HepG2 (cell line): ENCODE results near the gene TREX2. TPM values are rescaled to one million over a fixed set of nuclear protein-coding genes. Genes with fewer than 3 reads are reported as not detected.

Source experiments
- ATAC-seq: fragments of 200-7000 bp; cut with Tn5 transposase; 3 replicates; pipeline ENCODE4 v1.9.1; 2020; ENCODE audit warnings: mild to moderate bottlenecking, moderate library complexity
- BruUV-seq: library from RNA; stranded (reverse); fragments of 400-500 nt; replicated peaks from 2 replicates; lab custom pipeline; 2021; lab: Mats Ljungman, UMichigan
- CTCF ChIA-PET: fragments of 300-600 bp; formaldehyde crosslinking; extraction: SDS; loops from one replicate; lab custom pipeline; 2021; ENCODE audit warnings: low total read pairs, inconsistent platforms, low intra/inter-chr PET ratio; lab: Yijun Ruan, JAX
- POLR2A ChIA-PET: fragments of 350-600 bp; sonication (Branson Sonifier 250); formaldehyde crosslinking; loops from one replicate; lab custom pipeline; 2020; ENCODE audit warnings: antibody characterized with exemption, inconsistent platforms; lab: Yijun Ruan, JAX
- DNase-seq: peaks from one replicate; pipeline ENCODE4 v3.0.0-alpha.2; 2015; ENCODE audit warnings: low spot score
- FAIRE-seq: peaks from 3 replicates; lab custom pipeline; 2011; peaks lifted over from hg19 to GRCh38; lab: Jason Lieb, UNC
- H2AFZ ChIP-seq: one replicate; pipeline ENCODE4 v1.6.1; 2011; ENCODE audit warnings: low read length, inconsistent platforms
- H3K27ac ChIP-seq: fragments of 300-600 bp; 3 replicates; pipeline ENCODE4 v1.8.0; 2011; ENCODE audit warnings: mixed run types, mild to moderate bottlenecking, mixed read lengths, low read length, inconsistent platforms; ENCODE audit not compliant: insufficient read depth; ENCODE audit errors: extremely low read length
- H3K27me3 ChIP-seq, 2 experiments: fragments of 200-600 bp in 1 of 2; 2 replicates in 1 of 2; 3 replicates in 1 of 2; pipeline versions ENCODE4 v1.6.0 to v1.8.0; 2011; ENCODE audit warnings: low read length in 2 of 2, mild to moderate bottlenecking in 2 of 2, moderate library complexity in 2 of 2, inconsistent platforms in 1 of 2; ENCODE audit not compliant: insufficient read depth in 2 of 2, control insufficient read depth in 1 of 2
- H3K36me3 ChIP-seq, 2 experiments: fragments of 200-600 bp in 1 of 2; replicated peaks in 1 of 2; 2 replicates in 1 of 2; 3 replicates in 1 of 2; pipeline versions ENCODE4 v1.5.1 to v1.8.0; 2011; ENCODE audit warnings: low read length in 2 of 2, inconsistent platforms in 1 of 2; ENCODE audit not compliant: insufficient read depth in 2 of 2, control insufficient read depth in 1 of 2
- H3K4me1 ChIP-seq: 2 replicates; pipeline ENCODE4 v1.5.1; 2012; ENCODE audit warnings: low read length, inconsistent platforms; ENCODE audit not compliant: insufficient read depth
- H3K4me2 ChIP-seq: 2 replicates; pipeline ENCODE4 v1.6.0; 2011; ENCODE audit warnings: low read depth, low read length, inconsistent platforms
- H3K4me3 ChIP-seq, 3 experiments: fragments of 200-600 bp in 1 of 3; sonication (generic), shearing (Covaris generic) in 1 of 3; replicated peaks in 1 of 3; 2 replicates each; pipeline ENCODE4 v1.5.1; 2011 to 2016; ENCODE audit warnings: low read length in 3 of 3, inconsistent platforms in 2 of 3, low read depth in 2 of 3, mild to moderate bottlenecking in 2 of 3, control low read depth in 1 of 3, mixed read lengths in 1 of 3; ENCODE audit not compliant: insufficient read depth in 1 of 3
- H3K79me2 ChIP-seq: one replicate; pipeline ENCODE4 v1.6.1; 2011; ENCODE audit warnings: low read length, inconsistent platforms; ENCODE audit not compliant: insufficient read depth
- H3K9ac ChIP-seq: 2 replicates; pipeline ENCODE4 v1.6.0; 2011; ENCODE audit warnings: mild to moderate bottlenecking, low read depth, low read length, inconsistent platforms; ENCODE audit not compliant: insufficient read depth
- H3K9me3 ChIP-seq: 2 replicates; pipeline ENCODE4 v1.5.1; 2012; ENCODE audit warnings: mild to moderate bottlenecking, low read length
- H4K20me1 ChIP-seq: 2 replicates; pipeline ENCODE4 v1.6.0; 2011; ENCODE audit warnings: inconsistent platforms, mild to moderate bottlenecking, low read length, moderate library complexity; ENCODE audit not compliant: insufficient read depth
- ARHGAP35 ChIP-seq: sonication (generic); formaldehyde crosslinking; IDR thresholded peaks from 2 replicates; pipeline ENCODE4 v1.9.0; 2022; ENCODE audit warnings: mild to moderate bottlenecking, inconsistent platforms, moderate library complexity, missing genetic modification reagents, borderline replicate concordance
- BCL6 ChIP-seq: IDR thresholded peaks from 2 replicates; pipeline ENCODE4 v1.6.1; 2016; ENCODE audit warnings: missing genetic modification reagents, missing compliant biosample characterization
- CBX2 ChIP-seq, 2 experiments: fragments of 200-600 bp in 1 of 2; sonication (generic); formaldehyde crosslinking in 1 of 2; IDR thresholded peaks; 2 replicates each; pipeline versions ENCODE4 v1.7.0 to v1.8.1; 2018 to 2022; ENCODE audit warnings: low read depth in 2 of 2, low read length in 1 of 2, mild to moderate bottlenecking in 1 of 2, missing genetic modification reagents in 1 of 2
- EHMT2 ChIP-seq: fragments of 200-600 bp; sonication (generic); IDR thresholded peaks from 2 replicates; pipeline ENCODE4 v1.7.0; 2017; ENCODE audit warnings: antibody characterized with exemption, low read depth, low read length, borderline replicate concordance
- IRF9 ChIP-seq: sonication (generic); formaldehyde crosslinking; IDR thresholded peaks from 2 replicates; pipeline ENCODE4 v1.8.0; 2022; ENCODE audit warnings: missing genetic modification reagents, mild to moderate bottlenecking, borderline replicate concordance
- MED1 ChIP-seq: sonication (generic); formaldehyde crosslinking; IDR thresholded peaks from 2 replicates; pipeline ENCODE4 v1.4.0; 2020; ENCODE audit warnings: missing genetic modification reagents
- NCOA5 ChIP-seq: sonication (generic); formaldehyde crosslinking; IDR thresholded peaks from 2 replicates; pipeline ENCODE4 v1.4.0; 2020; ENCODE audit warnings: missing genetic modification reagents
- TP53 ChIP-seq: sonication (generic); formaldehyde crosslinking; conservative IDR thresholded peaks from 2 replicates; pipeline ENCODE4 v1.4.0; 2020; ENCODE audit warnings: missing genetic modification reagents
- XBP1 ChIP-seq: sonication (generic); formaldehyde crosslinking; IDR thresholded peaks from 2 replicates; pipeline ENCODE4 v1.5.0; 2020; ENCODE audit warnings: missing genetic modification reagents
- YY1 ChIP-seq: IDR thresholded peaks from 2 replicates; pipeline ENCODE4 v1.6.1; 2011; ENCODE audit warnings: low read length, low read depth, moderate library complexity, mild to moderate bottlenecking; ENCODE audit not compliant: insufficient read depth, insufficient replicate concordance
- ZBTB1 ChIP-seq: sonication (generic); formaldehyde crosslinking; IDR thresholded peaks from 2 replicates; pipeline ENCODE4 v1.4.0; 2020; ENCODE audit warnings: missing genetic modification reagents, borderline replicate concordance
- ZBTB4 ChIP-seq: sonication (generic); formaldehyde crosslinking; IDR thresholded peaks from 2 replicates; pipeline ENCODE4 v1.4.0; 2020; ENCODE audit warnings: missing genetic modification reagents, mild to moderate bottlenecking, borderline replicate concordance
- ZFP36L1 ChIP-seq: sonication (generic); formaldehyde crosslinking; IDR thresholded peaks from 2 replicates; pipeline ENCODE4 v1.8.0; 2022; ENCODE audit warnings: mild to moderate bottlenecking, missing genetic modification reagents, moderate library complexity
- ZNF44 ChIP-seq: sonication (generic); formaldehyde crosslinking; IDR thresholded peaks from 2 replicates; pipeline ENCODE4 v1.5.1; 2020; ENCODE audit warnings: mild to moderate bottlenecking, missing genetic modification reagents
- ZNF557 ChIP-seq: sonication (generic); formaldehyde crosslinking; IDR thresholded peaks from 2 replicates; pipeline ENCODE4 v1.4.0; 2020; ENCODE audit warnings: missing genetic modification reagents
- WGBS: methylation state at CpG from one replicate; pipeline ENCODE4 v1.1.6; 2017; ENCODE audit warnings: low lambda C conversion rate; 5-methylcytosine and 5-hydroxymethylcytosine counted together
- in situ Hi-C: cut with HindIII; loops from 2 replicates; pipeline ENCODE4 v1.10.0; 2017; ENCODE audit warnings: low pct_unique_long_range_greater_than_20kb; ENCODE audit not compliant: extremely low pct_ligation_motif_present
- intact Hi-C: fragments of 100-400 bp; cut with micrococcal nuclease; formaldehyde crosslinking; loops from one replicate; pipeline ENCODE4 v1.10.0; 2022; ENCODE audit not compliant: unreplicated experiment
- polyA plus RNA-seq, 8 experiments: library from polyadenylated mRNA; depleted of rRNA in 3 of 8; stranded (reverse) in 7 of 8; unstranded in 1 of 8; fragments of >200 nt; fragmentation: Illumina TruSeq in 4 of 8; extraction: Trizol in 4 of 8; gene quantifications; 2 replicates each; pipeline versions ENCODE4 v1.2.1 to v1.2.3, GENCODE V29; 2011 to 2016; ENCODE audit warnings: low read depth in 4 of 8, missing spikeins in 1 of 8, mixed read lengths in 1 of 8; ENCODE audit not compliant: insufficient read depth in 1 of 8
- total RNA-seq, 5 experiments: library from RNA; depleted of rRNA; stranded (reverse); fragments of >200 nt; fragmentation: Illumina TruSeq; extraction: Trizol; gene quantifications; 2 replicates each; pipeline ENCODE4 v1.2.3, GENCODE V29; 2016; ENCODE audit warnings: low read depth in 1 of 5
- TF ChIP-seq, protein P1 (sequence below): IDR thresholded peaks from 2 replicates; pipeline ENCODE4 v1.6.1; 2016; ENCODE audit warnings: low read depth, control low read depth

TREX2 gene
- total and polyA plus RNA-seq, 2 of the 13 experiments (the other 11 are each of a cell fraction or from before 2014, with no cell fraction given) = 0.13 to 0.18 TPM

DNA sequence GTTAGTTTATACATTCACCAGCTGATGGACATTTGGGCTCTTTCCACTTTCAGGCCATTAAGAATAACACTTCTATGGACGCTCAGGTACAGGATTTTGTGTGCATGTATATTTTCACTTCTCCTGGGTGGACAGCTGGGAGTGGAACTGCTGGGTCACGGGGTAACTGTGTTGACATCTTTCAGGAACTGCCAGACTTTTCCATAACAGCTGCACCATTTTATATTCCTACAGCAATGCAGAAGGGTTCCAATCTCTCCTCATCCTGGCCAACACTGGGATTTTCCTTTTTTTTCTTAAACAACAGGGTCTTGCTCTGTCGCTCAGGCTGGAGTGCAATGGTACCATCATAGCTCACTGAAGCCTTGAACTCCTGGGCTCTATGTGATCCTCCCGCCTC, 12.6 kb upstream of the TREX2 start:
- Histone ChIP-seq H3K4me3 (no peak overlapping the region), H3K4me1 (no peaks in the 10 kb centered on the region), H3K9ac (no peak overlapping the region), H3K27ac (no peak overlapping the region), H2AFZ (no peak overlapping the region), H3K9me3 (no peaks in the 10 kb centered on the region), H3K27me3 (no peaks in the 10 kb centered on the region), H3K79me2 (no peaks in the 10 kb centered on the region), H4K20me1 (no peaks in the 10 kb centered on the region), H3K36me3 (peaks cover 0 to 1% of the 10 kb centered on the region in 2 experiments; a peak in 1 of 5 replicates), H3K4me2 (no peak overlapping the region)
- in situ Hi-C loops = loop anchor here (10.0 kb wide), 1 partner anchor 46 kb away; no protein-coding TSS in a partner anchor
- DNase-seq (no peak), ATAC-seq (no peak), FAIRE-seq (no peak)
- 96% methylated on average over 4 of the region's 4 CpGs for WGBS
- no peak for TF ChIP-seq XBP1 (CRISPR knock-in tag)
- TF ChIP-seq ZNF557 (CRISPR knock-in tag) = no peak
- no peak for TF ChIP-seq BCL6 (CRISPR knock-in tag)
- no peak for TF ChIP-seq ZBTB1 (CRISPR knock-in tag)
- TF ChIP-seq ZFP36L1 (CRISPR knock-in tag) = no peak
- no peak for TF ChIP-seq NCOA5
- TF ChIP-seq CBX2 (IDR thresholded peaks at IDR 0.05; ENCODE audit: low read depth, low read length) = no peak
- TF ChIP-seq CBX2 (CRISPR knock-in tag; IDR thresholded peaks at IDR 0.05; ENCODE audit: low read depth) = no peak
- TF ChIP-seq, protein P1, sequence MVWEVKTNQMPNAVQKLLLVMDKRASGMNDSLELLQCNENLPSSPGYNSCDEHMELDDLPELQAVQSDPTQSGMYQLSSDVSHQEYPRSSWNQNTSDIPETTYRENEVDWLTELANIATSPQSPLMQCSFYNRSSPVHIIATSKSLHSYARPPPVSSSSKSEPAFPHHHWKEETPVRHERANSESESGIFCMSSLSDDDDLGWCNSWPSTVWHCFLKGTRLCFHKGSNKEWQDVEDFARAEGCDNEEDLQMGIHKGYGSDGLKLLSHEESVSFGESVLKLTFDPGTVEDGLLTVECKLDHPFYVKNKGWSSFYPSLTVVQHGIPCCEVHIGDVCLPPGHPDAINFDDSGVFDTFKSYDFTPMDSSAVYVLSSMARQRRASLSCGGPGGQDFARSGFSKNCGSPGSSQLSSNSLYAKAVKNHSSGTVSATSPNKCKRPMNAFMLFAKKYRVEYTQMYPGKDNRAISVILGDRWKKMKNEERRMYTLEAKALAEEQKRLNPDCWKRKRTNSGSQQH (CRISPR knock-in tag) = no peak
- no peak for TF ChIP-seq YY1
- TF ChIP-seq ARHGAP35 (CRISPR knock-in tag) = no peak
- no peak for TF ChIP-seq MED1 (CRISPR knock-in tag)
- TF ChIP-seq ZNF44 (CRISPR knock-in tag) = no peak
- TF ChIP-seq EHMT2 = no peak
- no peak for TF ChIP-seq TP53 (CRISPR knock-in tag)
- no peak for TF ChIP-seq ZBTB4
- no peak for TF ChIP-seq IRF9 (CRISPR knock-in tag)
- ChIA-PET CTCF (no interaction called here), POLR2A (no interaction called here)
- BruUV-seq = no TSS peak
- intact Hi-C loops = no loop called here
